GM19193 (cell line): Measurements from ENCODE around the gene ZNF771.
A peak's percentile ranks its signal among the peaks of the same experiment; 100 is the strongest.

Experiments
- POLR2A ChIP-seq: IDR thresholded peaks from 4 replicates; pipeline ENCODE4 v1.6.1; 2011; ENCODE audit not compliant: insufficient read depth, insufficient read length; ENCODE audit errors: extremely low read depth

The ZNF771 gene

GRCh38 chr16:30407102-30407803 lies at the start of gene ZNF771:
Gene ZNF771 (plus strand): TSS chr16:30407606. CDS start chr16:30408054, 448 bp downstream.
- TF ChIP-seq POLR2A, result peak; percentile 50

- TF ChIP-seq POLR2A, result no peak
Measured at GRCh38 chr16:30357715-30358576, 49.5 kb upstream of the ZNF771 start.

DNA sequence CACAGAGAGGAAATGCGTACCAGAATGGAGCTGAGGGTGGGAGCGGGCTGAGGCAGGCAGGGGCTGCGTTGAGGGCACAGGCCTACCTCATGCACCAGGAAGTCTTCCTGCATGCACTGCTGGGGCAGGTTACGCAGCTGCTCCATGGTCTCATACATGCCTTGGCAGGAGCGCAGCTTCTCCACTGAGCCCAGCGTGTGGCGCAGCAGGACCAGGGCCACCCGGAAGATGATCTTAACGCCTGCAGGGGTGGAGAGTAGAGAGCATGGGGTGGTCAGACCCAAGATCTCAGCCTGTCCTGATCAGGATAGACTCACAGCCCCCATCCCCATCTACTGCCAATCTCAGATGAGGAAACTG lies 48.8 kb upstream of the ZNF771 start:
- TF ChIP-seq POLR2A, result no peak

DNA sequence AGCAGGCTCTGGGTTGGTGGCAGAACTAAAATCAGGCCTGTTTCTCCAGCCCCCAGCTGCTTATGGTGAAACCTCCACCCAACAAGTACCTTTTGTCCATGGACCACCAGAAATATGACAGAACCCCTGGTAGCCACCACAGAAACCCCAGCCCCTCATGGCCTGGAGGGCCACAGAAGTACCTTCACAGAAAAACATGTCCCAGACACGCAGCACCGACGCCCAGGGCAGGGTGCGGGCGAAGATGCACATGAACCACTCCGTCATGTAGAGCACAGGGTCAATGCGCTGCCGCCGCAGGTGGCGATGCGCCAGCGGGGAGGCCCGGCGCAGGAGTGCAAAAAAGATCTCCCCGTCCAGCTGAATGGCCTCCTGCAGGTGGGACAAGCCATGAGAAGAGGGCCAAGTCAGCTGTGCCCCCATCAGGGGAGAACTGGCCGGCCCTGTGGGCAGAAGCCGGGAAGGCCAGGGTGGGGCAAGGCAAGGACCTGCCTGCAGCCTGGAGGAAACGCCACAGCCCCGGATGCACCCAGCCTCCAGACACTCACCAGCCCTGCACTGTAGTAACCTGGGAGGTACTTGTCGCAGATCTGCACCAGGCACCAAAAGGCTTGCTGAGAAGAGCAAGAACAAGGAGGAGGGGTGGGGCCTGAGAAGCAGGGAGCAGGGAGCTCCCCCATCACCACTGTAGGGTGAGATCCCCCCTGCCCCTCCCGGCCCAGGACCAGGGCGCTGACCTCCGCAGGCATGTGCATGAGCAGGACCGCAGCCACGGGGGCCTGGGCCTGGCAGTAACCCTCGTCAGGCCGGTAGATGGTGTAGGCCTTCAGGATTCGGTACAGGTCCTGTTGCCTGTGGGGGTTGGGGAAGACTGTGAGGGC lies 48.2 kb upstream of the ZNF771 start:
- TF ChIP-seq POLR2A, result no peak

DNA sequence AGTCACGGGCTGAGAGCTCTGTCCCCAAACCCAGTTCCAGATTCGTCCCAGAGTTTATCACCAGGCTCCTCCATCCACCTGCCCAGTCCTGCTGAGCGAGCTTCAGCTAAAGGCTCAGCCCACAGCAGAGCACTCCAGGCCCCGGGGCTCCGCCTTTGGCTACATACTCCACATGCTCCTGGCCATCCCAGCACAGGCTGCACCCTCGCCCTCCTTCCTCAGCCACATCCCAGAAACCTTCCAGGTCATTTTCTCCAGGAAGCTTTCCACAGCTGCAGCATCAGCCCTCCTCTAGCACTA lies 47.6 kb upstream of the ZNF771 start:
- no peak for TF ChIP-seq POLR2A

DNA sequence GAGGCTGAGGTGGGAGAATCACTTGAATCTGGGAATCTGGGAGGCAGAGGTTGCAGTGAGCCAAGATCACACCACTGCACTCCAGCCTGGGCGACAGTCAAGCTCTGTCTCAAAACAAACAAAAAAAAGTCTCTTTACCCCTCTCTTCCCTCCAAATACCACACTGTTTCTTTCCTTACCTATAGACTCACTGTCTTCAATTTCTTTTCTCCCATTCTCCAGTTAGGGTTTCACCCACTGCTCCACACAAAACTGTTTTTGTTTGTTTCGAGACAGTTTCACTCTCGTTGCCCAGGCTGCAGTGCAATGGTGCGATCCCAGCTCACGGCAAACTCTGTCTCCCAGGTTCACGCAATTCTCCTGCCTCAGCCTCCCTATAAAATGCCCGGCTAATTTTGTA lies 46.2 kb upstream of the ZNF771 start:
- TF ChIP-seq POLR2A, result no peak

- TF ChIP-seq POLR2A, result no peak
Measured at GRCh38 chr16:30365200-30365599, 42.2 kb upstream of the ZNF771 start.

DNA sequence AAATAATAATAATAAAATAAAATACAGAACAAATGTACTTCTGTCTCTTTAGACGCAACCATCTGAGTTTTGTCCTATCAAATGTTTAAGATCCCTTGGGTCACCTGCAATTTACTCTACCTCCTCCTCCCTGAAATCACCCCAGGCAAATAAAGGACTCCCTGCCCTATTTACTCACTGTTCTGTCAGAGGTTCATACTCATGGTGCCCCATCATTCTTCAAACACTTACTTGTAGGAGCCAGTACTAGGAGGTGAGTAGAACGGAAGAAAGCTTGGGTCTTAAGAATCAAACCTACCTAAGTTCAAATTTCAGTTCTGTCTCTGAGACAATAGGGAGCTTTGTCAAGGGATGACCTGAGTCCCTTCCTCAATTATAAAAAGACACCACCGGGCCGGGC lies 40.9 kb upstream of the ZNF771 start:
- no peak for TF ChIP-seq POLR2A

- TF ChIP-seq POLR2A, result no peak
Measured at GRCh38 chr16:30367349-30368009, 39.9 kb upstream of the ZNF771 start.

DNA sequence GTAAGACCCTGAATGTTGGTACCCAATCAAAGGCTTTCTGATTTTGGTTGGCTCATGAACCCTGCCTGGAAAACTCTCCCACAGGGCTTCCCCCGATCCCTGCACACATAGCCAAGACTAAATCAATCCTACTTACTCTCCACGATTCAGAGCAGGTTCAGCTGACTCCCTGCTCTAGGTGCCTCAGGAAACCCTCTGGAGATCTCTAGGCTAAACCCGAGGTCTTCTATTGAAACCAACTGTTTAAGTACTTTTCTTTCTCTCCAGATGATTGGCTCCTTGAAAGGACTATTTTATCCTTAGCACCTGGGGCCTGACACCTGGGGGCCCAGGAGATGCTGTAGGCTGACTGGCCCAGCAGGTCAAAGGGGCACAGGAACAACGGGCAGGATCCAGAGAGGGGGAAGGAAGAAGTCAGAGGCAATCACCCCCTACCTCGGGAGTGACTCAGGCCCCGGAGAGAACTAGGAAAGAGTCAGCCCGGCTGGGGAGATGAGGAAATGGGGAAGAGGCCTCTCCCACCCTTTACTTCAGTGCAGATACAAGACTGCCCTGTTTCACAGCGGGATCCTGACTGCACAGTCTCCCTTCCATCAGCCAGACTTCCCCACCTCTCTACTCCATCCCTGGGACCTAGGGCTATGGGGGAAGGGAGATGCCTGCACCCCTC lies 39.1 kb upstream of the ZNF771 start:
- no peak for TF ChIP-seq POLR2A

DNA sequence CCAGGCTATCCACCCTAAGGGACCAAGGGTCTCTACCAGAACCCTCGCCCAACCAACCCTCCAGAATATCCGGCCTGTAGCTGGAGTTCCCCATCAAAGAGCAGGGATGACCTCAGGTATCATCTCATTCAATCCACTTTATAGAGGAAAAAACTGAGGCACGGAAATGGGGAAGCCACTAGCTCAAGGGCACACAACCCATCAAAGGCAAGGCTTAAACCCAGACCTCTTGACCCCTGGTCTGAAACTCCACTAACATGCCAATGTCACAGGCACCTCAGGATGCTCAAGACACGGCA lies 38.7 kb upstream of the ZNF771 start:
- no peak for TF ChIP-seq POLR2A

DNA sequence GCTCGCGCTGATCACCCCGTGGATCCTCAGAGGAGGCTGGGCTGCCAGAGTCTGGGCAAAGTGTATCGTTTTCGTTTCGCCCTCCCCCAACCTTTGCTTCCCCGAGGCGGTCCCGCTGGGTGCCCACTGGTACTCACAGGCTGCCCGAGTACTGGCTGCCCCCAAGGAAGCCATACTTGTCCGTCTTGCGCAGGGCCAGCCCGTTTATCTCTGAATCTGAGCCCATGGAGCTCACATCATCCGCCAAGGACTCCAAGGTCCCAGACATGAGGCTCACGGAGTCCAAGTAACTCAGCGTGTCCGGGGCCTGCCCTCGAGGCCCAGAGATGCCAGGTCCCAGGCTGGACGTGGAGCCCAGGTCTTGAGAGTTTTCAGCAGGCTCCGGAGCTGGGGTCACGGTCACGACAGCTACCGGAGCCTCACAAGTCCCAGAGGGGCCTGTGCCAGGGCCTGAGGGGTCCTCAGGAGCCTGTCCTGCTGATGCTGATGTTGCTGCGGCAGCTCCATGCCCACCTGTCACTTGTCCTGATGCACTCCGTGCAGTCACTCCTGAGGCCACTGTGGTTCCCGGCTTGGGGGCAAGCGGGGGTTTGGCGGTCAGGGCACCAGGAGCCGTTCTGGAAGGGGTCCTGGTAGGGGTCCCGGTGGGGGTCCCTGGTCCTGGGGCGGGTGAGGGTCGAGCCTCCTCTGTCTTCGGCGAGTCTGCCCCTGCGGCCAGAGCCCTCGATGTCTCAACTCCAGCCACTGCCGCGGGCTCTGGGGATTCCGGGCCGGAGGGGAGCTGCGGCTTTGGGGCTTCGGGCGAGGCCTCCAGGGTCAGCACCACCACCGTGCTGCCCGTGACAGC lies 38.1 kb upstream of the ZNF771 start:
- no peak for TF ChIP-seq POLR2A

GRCh38 chr16:30369938-30370455 lies 37.4 kb upstream of the ZNF771 start:
- TF ChIP-seq POLR2A, result peak; percentile 63

DNA sequence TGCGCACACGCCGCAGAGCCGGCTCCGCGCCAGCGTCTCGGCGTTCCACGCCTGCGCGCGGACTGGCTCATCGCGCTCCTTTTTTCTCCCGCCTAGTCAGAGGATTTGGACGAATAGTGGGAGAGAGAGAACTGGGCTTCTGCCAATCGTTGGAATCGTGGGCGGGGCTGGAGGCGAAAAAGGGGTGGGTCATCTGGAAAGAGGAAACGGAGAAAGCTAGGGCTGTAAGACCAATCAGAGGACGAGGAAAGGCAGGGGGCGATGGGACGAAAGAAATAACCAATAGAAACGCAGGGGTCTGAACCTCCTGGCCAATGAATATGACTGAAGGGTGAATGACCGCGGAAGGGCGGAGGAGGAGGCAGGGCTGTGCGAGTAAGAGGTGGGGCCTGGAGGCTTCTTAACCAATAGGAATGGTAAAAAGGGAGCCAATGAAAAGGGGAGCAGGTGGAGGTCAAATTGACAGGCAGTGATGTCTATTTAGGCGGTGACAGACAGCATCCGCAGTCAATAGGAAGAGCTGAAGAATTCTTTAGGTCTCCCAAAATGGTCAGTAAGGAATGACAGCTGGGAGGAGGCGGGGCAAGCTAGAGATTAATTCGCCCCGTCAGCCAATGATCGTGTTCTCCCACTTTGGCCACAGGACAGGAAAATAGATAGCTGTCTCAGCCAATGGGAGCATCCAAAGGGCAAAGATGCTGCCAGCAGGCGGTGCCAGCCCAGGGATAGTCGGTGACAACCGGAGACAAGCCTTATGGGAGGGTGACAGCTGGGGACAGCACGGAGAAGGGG lies 36.8 kb upstream of the ZNF771 start, which contains the start of gene TBC1D10B:
TSS of gene TBC1D10B (minus strand) at position 39 of the 792 bp plus-strand sequence. CDS start 311 bp downstream, outside the sequence.
- TF ChIP-seq POLR2A, result no peak
